HepG2 (cell line): Measurements from ENCODE around the gene ADSS1. TPM values are rescaled to one million over a fixed set of nuclear protein-coding genes. Genes with fewer than 3 reads are reported as not detected.

Experiments
- ARNT ChIP-seq: fragments of 450-650 bp; IDR thresholded peaks from 2 replicates; pipeline ENCODE4 v1.6.1; 2017
- ETS1 ChIP-seq: sonication (generic); formaldehyde crosslinking; IDR thresholded peaks from 2 replicates; pipeline ENCODE4 v1.4.0; 2020; ENCODE audit warnings: missing genetic modification reagents
- GRHL1 ChIP-seq: sonication (generic); formaldehyde crosslinking; conservative IDR thresholded peaks from 2 replicates; pipeline ENCODE4 v1.8.0; 2022; ENCODE audit warnings: missing genetic modification reagents
- HHEX ChIP-seq: IDR thresholded peaks from 2 replicates; pipeline ENCODE4 v1.6.1; 2016; ENCODE audit warnings: control low read depth
- HOXA3 ChIP-seq: sonication (generic); formaldehyde crosslinking; IDR thresholded peaks from 2 replicates; pipeline ENCODE4 v1.5.0; 2020; ENCODE audit warnings: missing genetic modification reagents
- KDM6A ChIP-seq: IDR thresholded peaks from 2 replicates; pipeline ENCODE4 v1.6.1; 2016; ENCODE audit warnings: low read depth
- KLF12 ChIP-seq: sonication (generic); formaldehyde crosslinking; IDR thresholded peaks from 2 replicates; pipeline ENCODE4 v1.4.0; 2020; ENCODE audit warnings: missing genetic modification reagents, borderline replicate concordance
- MLX ChIP-seq: IDR thresholded peaks from 2 replicates; pipeline ENCODE4 v1.6.1; 2016
- MTA3 ChIP-seq: sonication (generic); formaldehyde crosslinking; IDR thresholded peaks from 2 replicates; pipeline ENCODE4 v1.4.0; 2020; ENCODE audit warnings: missing genetic modification reagents
- NFIC ChIP-seq: IDR thresholded peaks from 2 replicates; pipeline ENCODE4 v1.6.1; 2012; ENCODE audit warnings: mild to moderate bottlenecking, low read length, inconsistent platforms
- NPAS2 ChIP-seq: sonication (generic); formaldehyde crosslinking; IDR thresholded peaks from 2 replicates; pipeline ENCODE4 v1.8.0; 2022; ENCODE audit warnings: mild to moderate bottlenecking, missing genetic modification reagents, borderline replicate concordance
- POLR2A ChIP-seq, 2 experiments: IDR thresholded peaks; 2 replicates each; pipeline ENCODE4 v1.6.1; 2011; ENCODE audit warnings: low read depth in 2 of 2, low read length in 2 of 2, mild to moderate bottlenecking in 1 of 2, moderate library complexity in 1 of 2; ENCODE audit not compliant: insufficient read depth in 1 of 2
- RBM22 ChIP-seq: fragments of 200-400 bp; formaldehyde crosslinking; optimal IDR thresholded peaks from 2 replicates; pipeline ENCODE3; 2017; ENCODE audit warnings: mild to moderate bottlenecking, low read length, moderate library complexity
- RORA ChIP-seq: sonication (generic); formaldehyde crosslinking; IDR thresholded peaks from 2 replicates; pipeline ENCODE4 v1.5.0; 2020; ENCODE audit warnings: mild to moderate bottlenecking, missing genetic modification reagents, moderate library complexity
- TAF15 ChIP-seq: fragments of 200-400 bp; formaldehyde crosslinking; IDR thresholded peaks from one replicate; pipeline ENCODE4 v1.6.1; 2018; ENCODE audit warnings: mild to moderate bottlenecking, low read depth, low read length; ENCODE audit not compliant: poor library complexity, severe bottlenecking
- ZNF121 ChIP-seq: sonication (generic); formaldehyde crosslinking; IDR thresholded peaks from 2 replicates; pipeline ENCODE4 v1.5.0; 2020; ENCODE audit warnings: mild to moderate bottlenecking, missing genetic modification reagents
- ZNF24 ChIP-seq: fragments of 450-650 bp; IDR thresholded peaks from 2 replicates; pipeline ENCODE4 v1.6.1; 2017; ENCODE audit warnings: antibody characterized with exemption, mild to moderate bottlenecking
- ZNF251 ChIP-seq: sonication (generic); formaldehyde crosslinking; IDR thresholded peaks from 2 replicates; pipeline ENCODE4 v1.9.0; 2021; ENCODE audit warnings: mild to moderate bottlenecking, missing genetic modification reagents
- ZNF570 ChIP-seq: sonication (generic); formaldehyde crosslinking; IDR thresholded peaks from 2 replicates; pipeline ENCODE4 v1.4.0; 2020; ENCODE audit warnings: mild to moderate bottlenecking, missing genetic modification reagents, borderline replicate concordance
- ZNF607 ChIP-seq: sonication (generic); formaldehyde crosslinking; IDR thresholded peaks from 2 replicates; pipeline ENCODE4 v1.5.1; 2020; ENCODE audit warnings: missing genetic modification reagents, mild to moderate bottlenecking, borderline replicate concordance
- ZNF639 ChIP-seq: conservative IDR thresholded peaks from 2 replicates; pipeline ENCODE4 v1.6.1; 2018; ENCODE audit warnings: missing genetic modification reagents
- ZSCAN22 ChIP-seq: sonication (generic); formaldehyde crosslinking; IDR thresholded peaks from 2 replicates; pipeline ENCODE4 v1.4.0; 2020; ENCODE audit warnings: mild to moderate bottlenecking, missing genetic modification reagents
- polyA plus RNA-seq, 8 experiments: library from polyadenylated mRNA; depleted of rRNA in 3 of 8; stranded (reverse) in 7 of 8; unstranded in 1 of 8; fragments of >200 nt; fragmentation: Illumina TruSeq in 4 of 8; extraction: Trizol in 4 of 8; gene quantifications; 2 replicates each; pipeline versions ENCODE4 v1.2.1 to v1.2.3, GENCODE V29; 2011 to 2016; ENCODE audit warnings: low read depth in 4 of 8, missing spikeins in 1 of 8, mixed read lengths in 1 of 8; ENCODE audit not compliant: insufficient read depth in 1 of 8
- total RNA-seq, 5 experiments: library from RNA; depleted of rRNA; stranded (reverse); fragments of >200 nt; fragmentation: Illumina TruSeq; extraction: Trizol; gene quantifications; 2 replicates each; pipeline ENCODE4 v1.2.3, GENCODE V29; 2016; ENCODE audit warnings: low read depth in 1 of 5
- TF ChIP-seq, protein P1 (sequence below): sonication (generic); formaldehyde crosslinking; IDR thresholded peaks from 2 replicates; pipeline ENCODE4 v1.5.0; 2020; ENCODE audit warnings: missing genetic modification reagents
- TF ChIP-seq, protein P2 (sequence below): sonication (generic); formaldehyde crosslinking; IDR thresholded peaks from 2 replicates; pipeline ENCODE4 v1.5.1; 2020; ENCODE audit warnings: mild to moderate bottlenecking, missing genetic modification reagents, borderline replicate concordance

Gene ADSS1
- total and polyA plus RNA-seq, 2 of the 13 experiments (the other 11 are each of a cell fraction or from before 2014, with no cell fraction given) = 1.0 to 36.7 TPM

GRCh38 chr14:104723651-104724406, at the start of gene ADSS1 (continued):
- TF ChIP-seq KLF12 (CRISPR knock-in tag) = no peak
- peak; percentile 57; the same call in 1 of the 2 replicates for TF ChIP-seq ETS1 (CRISPR knock-in tag)
- TF ChIP-seq ZNF121 (CRISPR knock-in tag) = no peak
- no peak for TF ChIP-seq ARNT
- TF ChIP-seq ZNF639 (CRISPR knock-in tag) = 0 out of 2 replicates have a peak, but pooled peaks have one; percentile 47
- TF ChIP-seq TAF15 = no peak
- TF ChIP-seq KDM6A = no peak
- TF ChIP-seq, protein P1, sequence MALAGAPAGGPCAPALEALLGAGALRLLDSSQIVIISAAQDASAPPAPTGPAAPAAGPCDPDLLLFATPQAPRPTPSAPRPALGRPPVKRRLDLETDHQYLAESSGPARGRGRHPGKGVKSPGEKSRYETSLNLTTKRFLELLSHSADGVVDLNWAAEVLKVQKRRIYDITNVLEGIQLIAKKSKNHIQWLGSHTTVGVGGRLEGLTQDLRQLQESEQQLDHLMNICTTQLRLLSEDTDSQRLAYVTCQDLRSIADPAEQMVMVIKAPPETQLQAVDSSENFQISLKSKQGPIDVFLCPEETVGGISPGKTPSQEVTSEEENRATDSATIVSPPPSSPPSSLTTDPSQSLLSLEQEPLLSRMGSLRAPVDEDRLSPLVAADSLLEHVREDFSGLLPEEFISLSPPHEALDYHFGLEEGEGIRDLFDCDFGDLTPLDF = no peak
- peak; percentile 27; the same call in 1 of the 2 replicates for TF ChIP-seq HOXA3 (CRISPR knock-in tag)
- no peak for TF ChIP-seq RBM22
- no peak for TF ChIP-seq NPAS2 (CRISPR knock-in tag)
- no peak for TF ChIP-seq MLX (CRISPR knock-in tag)
- TF ChIP-seq HHEX (CRISPR knock-in tag) = no peak
- TF ChIP-seq ZNF251 (CRISPR knock-in tag) = no peak
- no peak for TF ChIP-seq ZNF24
- peak in 1 of 2 experiments; percentile 27; a peak in 1 of 4 replicates for TF ChIP-seq POLR2A (IDR thresholded peaks at IDR 0.05; ENCODE audit: insufficient read depth in 1 of 2, low read depth in 2 of 2, low read length in 2 of 2)
- no peak for TF ChIP-seq RORA (CRISPR knock-in tag)
- TF ChIP-seq ZSCAN22 = no peak
- TF ChIP-seq ZNF570 (CRISPR knock-in tag) = no peak
- peak; percentile 32; the same call in 1 of the 2 replicates for TF ChIP-seq ZNF607 (CRISPR knock-in tag)
- TF ChIP-seq MTA3 (CRISPR knock-in tag) = no peak
- TF ChIP-seq GRHL1 (CRISPR knock-in tag) = no peak
- no peak for TF ChIP-seq NFIC
- TF ChIP-seq, protein P2, sequence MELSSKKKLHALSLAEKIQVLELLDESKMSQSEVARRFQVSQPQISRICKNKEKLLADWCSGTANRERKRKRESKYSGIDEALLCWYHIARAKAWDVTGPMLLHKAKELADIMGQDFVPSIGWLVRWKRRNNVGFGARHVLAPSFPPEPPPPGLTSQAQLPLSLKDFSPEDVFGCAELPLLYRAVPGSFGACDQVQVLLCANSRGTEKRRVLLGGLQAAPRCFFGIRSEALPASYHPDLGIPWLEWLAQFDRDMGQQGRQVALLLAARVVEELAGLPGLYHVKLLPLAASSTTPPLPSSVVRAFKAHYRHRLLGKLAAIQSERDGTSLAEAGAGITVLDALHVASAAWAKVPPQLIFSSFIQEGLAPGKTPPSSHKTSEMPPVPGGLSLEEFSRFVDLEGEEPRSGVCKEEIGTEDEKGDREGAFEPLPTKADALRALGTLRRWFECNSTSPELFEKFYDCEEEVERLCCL (CRISPR knock-in tag) = no peak
